GM21737 (cell line): Measurements from ENCODE around the gene TRAF3.

ENCODE experiments used
- ATAC-seq: cut with Tn5 transposase; IDR thresholded peaks from one replicate; pipeline ENCODE4 v1.9.1; 2021; ENCODE audit warnings: mild to moderate bottlenecking, moderate library complexity; ENCODE audit not compliant: unreplicated experiment

TRAF3 gene

DNA sequence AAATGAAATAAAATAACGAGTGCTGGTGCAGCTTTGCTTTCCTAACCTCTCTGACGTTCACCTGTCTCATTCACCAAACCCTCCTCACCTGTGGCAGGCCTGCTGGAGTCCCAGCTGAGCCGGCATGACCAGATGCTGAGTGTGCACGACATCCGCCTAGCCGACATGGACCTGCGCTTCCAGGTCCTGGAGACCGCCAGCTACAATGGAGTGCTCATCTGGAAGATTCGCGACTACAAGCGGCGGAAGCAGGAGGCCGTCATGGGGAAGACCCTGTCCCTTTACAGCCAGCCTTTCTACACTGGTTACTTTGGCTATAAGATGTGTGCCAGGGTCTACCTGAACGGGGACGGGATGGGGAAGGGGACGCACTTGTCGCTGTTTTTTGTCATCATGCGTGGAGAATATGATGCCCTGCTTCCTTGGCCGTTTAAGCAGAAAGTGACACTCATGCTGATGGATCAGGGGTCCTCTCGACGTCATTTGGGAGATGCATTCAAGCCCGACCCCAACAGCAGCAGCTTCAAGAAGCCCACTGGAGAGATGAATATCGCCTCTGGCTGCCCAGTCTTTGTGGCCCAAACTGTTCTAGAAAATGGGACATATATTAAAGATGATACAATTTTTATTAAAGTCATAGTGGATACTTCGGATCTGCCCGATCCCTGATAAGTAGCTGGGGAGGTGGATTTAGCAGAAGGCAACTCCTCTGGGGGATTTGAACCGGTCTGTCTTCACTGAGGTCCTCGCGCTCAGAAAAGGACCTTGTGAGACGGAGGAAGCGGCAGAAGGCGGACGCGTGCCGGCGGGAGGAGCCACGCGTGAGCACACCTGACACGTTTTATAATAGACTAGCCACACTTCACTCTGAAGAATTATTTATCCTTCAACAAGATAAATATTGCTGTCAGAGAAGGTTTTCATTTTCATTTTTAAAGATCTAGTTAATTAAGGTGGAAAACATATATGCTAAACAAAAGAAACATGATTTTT, 128.2 kb downstream of the TRAF3 start:
- ATAC-seq, result no peak

DNA sequence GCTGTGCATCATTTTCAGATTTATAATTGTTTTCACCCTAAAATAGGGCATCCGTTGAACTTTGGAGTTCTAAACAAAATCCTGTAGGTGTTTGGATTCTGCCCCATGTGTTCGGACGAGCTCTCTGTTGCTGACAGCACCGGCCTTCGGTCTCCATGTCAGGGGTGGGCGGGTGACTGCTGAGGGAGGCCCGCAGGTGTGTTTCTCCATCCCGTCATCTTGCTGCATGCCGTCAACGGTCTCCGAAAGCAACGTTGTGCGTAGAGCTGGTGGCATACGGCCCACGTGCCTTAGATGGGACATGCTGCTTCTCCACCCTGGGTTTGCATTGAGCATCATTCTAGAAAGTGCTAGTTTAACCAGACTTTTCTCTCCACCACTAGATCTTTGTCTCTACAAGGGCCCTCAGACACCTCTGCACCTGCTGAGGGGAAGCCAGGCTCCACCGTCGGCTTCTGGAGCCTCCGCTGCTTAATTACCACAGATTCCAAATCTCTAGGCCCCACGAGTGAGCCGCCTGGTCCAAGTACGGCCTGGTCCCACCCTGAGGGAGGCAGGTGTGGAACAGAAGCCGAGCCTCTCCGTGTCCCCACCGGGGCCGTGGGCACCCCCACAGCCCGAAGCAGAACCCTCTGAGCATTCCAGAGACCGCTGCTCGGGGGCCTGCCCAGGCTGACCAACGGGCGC, 129.5 kb downstream of the TRAF3 start:
- ATAC-seq, result no peak

DNA sequence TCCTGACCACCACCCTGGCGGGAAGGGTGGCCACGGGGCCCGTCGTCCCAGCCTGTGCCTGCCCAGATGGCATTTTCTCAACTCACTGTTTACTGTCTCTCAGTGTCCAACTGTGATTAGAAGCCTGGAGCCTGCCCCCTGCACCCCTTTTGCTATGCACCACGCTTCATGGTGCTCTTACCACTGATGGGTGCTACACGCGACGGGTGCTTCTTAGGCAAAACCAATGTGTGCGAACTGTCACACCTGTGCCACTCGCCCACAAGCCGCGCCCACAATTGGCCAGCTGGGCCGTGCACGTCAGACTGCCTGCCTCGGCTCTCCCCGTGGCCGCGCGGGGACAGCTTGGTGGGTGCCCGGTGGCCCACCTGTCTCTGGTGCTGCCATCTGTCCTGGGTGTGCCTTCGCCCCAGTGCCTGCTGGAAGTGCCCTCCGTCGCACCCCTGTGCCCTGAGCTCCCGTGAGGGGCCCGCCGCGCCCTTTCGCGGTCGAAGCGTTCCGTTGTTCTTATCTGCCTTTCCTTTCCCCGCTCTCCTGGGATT, 130.1 kb downstream of the TRAF3 start:
- no peak for ATAC-seq

DNA sequence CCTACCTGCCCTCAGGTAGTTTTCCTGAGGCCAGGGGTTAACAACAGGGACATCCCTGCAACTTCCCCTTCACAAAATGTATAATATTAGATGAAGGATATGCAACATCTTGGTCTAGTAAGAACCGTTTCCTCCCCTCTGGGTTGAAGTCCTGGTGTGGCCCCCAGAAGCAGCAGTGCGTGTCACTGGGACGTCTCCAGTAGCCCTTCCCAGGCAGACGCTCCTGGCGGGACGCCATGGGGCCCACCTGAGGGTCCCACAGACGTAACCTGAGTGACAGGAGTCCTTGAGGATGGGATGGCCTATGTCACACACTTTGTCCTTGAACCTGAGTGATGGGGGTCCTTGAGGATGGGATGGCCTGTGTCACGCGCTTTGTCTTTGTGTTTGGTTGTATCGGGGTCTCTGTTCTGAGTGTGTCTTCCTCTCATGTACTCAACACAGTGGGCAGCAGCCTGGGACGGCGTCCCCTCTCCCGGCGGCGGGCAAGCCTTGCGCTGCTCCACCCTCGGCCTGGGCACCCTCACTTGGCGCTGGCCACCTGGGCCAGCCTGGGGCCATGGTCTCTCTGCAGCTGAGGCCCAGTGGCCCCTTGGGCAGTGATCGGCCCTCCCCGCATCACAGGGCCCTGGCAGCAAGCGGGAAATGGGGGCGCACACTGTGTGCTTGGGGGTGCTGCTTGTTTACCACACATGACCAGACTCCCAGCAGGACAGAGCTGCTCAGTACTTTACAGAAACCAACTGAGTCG, 130.9 kb downstream of the TRAF3 start:
- no peak for ATAC-seq

DNA sequence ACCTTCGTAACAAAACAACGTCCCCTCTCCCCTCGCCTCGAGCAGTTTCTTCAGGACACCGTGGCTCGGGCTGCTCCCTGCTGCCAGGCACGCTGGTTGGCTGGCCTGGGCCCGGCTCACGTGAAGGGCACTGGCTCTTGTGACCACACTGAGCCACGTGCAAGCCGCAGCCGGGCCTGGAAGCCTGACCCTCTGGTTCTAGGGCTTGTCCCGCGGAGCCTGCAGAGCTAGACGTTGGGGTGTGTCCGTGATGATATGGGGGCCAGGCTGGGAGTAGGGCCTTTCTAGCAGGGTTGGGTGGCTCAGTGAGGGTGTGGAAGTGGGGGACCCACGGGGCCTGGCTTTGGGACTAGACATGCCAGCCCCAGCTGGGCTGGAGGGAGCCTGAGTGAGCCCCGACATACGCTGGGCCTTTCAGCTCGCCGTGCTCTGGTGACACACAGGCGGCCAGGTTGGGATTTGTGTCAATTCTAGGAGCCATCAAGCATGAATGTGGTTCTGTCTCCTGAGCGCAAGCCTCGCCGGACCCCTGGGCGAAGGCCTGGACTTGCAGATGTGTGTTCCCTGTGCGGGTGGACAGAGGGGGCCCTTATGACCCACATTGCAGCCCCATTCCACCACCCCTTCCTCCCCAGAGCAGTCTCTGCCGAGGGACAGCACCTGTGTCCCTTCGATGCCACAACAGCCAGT, 131.7 kb downstream of the TRAF3 start:
- no peak for ATAC-seq

DNA sequence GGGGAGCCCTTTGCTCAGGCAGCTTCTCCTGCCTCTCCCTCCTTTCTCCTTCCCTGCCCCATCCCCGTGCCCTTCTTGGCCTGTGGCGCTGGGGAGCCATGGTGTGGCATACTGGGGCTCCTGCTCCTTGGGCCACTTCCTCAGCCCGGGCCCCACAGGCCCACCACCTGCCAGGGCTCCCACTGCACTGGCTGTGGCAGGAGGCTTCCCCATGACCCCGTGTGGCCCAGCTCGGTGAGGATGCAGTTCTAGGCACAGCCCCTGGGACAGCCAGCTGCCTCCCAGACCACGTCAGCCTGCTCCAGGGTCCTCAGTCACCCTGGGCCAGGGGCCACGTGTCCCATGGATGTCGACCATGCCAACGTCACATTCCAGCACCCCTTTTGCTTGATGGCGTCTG, 132.2 kb downstream of the TRAF3 start:
- ATAC-seq, result no peak

DNA sequence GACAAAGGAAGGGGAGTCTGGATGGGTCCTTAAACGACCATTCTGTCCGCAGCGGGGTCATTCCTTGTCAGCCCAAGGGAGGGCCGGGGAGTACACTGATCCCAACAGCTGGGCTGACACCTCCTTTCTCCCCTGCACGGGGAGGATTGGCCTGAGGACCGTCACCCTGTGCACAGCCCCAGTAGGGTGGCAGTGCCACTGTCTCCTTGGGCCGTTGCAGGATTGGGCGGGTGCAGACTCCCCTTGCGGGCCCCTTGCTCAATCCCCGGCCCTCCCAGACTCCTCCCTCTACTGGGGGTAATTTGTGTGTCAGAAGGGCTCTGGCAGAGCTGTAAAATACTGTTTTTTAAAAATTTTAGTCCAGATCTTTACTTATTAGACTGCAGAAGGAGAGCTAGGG, 132.7 kb downstream of the TRAF3 start:
- no peak for ATAC-seq

DNA sequence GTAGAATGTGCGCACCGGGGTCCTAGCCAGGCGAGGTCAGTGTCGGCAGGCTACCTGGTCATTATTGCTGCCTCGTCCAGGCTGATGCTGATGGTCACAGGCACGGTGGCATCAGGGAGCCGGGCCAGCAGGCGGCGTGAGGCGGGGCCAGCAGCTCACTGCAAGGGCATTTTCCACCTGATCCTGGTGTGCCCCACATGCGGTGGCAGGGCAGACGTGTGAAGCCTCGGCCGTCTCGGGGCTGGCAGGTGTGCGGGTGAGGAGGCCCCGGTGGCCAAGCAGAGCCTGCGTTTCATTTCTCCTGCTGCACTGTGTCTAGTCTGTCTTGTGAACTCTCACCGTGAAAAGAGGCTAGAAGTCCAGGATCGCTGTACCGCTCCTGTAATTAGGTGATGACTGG, 133.2 kb downstream of the TRAF3 start:
- ATAC-seq, result no peak

DNA sequence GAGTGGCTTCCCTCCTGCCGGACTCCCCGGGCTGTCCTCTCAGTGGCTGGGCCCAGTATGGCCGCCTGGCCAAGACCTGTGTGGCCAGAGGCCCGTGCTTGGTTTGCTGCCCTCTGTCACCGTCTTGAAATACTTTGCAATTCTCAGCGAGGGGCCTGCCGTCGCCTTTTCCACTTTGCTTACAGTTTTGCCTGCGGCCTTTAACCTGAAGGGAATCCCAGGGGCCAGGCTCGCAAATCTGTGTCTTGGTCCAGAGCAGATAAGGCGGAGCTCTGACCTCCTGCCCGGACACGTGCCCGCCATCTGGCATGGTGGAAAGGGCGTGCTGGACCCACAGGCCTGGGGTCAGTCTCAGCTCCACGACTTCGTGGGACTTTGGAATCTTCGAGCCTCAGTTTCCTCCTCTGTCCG, 134.3 kb downstream of the TRAF3 start:
- ATAC-seq, result no peak

DNA sequence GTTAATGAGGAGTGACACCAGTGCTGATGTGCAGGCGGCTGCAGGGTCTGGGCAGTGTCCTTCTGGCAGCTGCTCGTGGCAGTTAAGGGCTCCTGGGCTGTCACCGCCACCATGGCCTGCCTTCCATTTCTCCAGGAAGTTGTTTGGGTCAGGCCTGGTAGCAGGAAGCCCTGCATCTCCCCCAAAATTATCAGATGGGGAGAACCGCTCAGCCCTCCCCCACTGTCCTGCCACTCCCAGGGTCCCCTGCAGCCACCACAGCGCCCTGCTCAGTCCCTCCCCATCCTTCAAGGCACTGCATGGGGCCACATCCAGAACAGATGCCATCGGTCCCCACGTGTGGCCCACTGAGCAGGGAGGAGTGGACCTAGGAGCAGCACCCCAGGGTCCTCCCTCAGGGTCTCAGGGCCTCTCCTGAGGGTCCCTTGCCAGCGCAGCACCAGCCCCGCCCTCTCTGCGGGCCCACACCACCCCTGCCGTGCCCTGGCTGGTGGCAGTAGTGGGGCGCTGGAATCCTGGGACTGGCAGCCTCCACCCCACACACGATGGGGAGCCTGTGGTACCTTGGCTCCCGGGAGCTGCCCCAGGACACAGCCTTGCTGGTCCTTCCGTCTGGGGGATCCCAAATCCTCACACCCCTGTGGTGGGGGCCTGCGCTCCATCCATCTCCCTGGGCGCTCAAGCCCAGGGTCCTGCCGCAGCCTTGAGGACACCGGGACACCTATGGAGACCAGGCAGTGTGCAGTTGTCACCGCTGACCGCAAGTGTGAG, 134.9 kb downstream of the TRAF3 start:
- ATAC-seq, result no peak

DNA sequence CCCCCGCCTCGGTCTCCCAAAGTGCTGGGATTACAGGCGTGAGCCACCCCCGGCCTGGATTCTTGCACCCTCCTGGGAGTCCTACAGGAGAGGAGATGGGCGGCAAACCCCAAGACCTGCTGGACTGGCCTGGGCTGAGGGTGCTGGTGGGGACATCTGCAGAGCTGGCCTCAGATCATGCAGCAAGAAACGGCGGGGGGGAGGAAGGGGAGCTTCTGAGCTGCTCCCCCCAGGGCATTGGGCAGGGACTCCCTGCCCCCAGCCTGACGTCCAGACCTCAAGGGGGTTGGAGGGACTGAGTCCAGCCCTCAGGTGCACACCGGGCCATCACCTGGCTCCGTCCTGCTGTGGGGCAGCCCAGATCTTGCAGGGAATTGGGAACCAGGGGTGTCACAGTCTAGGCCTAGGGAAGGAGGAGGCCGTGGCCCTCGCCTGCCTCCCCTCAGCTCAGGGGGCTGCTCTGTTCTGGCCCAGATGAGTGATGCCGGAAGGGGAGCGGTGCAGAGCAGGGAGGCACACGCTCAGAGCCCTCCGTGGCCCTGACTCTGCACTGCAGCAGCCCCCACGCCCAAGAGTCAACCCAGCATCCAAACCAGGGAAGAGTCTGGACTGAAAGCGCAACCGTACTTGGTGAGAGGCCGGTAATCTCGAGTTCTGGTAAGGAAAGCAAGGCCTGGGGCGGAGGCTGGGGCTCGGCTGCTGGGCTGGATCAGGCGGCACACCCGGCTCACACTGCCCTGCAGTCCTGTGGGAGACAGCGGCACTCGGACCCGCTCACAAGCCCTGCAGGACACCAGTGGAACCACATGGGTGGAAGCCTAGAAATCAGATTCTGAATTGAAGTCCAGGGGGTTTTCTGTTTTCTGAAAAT, 136.3 kb downstream of the TRAF3 start:
- no peak for ATAC-seq

DNA sequence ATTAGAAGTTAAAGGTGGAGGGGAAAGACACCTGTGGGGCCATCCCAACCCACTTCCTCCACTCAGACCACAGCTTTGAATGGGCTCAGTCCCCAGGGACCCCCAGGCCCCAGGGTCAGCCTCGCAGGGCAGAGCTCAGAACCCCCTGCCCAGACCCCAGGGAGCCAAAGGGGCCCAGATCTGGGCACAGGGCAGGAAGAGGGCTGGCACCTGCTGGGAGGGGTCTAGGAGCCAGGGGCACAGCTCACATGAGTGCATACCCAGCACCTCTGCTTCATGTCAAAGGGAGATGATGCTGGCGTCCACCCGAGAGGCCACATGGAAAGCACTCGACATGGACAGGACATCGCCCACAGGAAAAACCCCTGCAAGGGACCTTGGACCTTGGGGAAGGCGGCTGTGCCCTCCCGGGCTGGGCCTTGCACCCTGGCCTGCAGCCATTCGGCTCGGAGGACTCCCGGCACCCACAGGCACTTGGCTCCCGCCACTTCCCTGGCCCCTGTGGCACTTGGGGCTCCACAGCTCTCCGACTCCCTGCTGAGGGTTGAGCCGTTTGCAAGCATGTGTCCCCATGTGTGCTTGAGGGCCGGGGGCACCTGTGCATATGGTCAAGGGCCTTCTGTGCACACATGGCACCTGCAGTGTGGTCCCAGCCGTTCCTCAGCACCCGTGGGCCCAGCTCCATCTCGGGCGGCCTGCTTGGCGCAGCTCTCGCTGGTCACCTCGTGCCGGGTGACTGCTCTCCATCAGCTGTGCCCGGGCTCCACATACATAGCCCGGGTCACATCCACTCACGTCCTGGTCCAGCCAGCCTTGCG, 137.4 kb downstream of the TRAF3 start:
- no peak for ATAC-seq

DNA sequence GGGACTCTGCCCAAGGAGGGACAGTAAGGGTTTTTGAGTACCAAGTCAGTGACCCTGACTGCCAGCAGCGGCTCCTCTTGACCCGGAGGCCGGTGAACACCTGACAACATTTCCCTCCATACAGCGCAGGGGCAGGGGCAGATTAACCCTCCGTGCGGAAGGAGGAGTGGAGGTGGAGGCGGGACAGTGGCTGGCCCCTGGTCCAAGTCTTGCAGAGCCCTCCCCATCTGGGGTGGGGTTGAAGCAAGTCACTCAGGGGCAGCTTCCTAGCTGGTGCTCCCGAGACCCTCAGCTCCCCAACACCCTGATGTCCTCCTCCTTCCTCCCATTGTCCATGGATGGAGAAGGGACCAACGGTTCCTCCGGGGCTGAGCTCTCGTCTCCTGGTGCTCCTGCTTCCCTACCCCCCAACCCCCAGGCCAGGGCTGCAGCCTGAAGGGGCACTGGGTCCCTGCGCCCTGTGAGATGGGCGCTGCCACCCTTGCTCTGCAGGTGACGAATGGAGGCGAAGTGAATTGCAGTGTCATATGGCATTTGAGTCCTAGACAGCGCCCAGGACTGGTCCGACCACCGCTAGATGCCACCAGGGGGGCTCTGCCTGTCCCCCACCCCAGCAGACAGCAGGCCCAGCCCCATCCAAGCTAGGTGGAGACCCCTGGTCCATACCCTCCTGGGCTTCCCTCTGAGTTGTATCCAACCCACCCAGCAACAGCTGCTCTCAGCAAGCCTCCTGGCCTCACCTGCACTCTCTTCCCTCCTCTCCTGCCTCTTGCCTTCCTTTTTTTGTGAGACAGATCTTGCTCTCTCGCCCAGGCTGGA, 138.3 kb downstream of the TRAF3 start:
- ATAC-seq, result no peak

DNA sequence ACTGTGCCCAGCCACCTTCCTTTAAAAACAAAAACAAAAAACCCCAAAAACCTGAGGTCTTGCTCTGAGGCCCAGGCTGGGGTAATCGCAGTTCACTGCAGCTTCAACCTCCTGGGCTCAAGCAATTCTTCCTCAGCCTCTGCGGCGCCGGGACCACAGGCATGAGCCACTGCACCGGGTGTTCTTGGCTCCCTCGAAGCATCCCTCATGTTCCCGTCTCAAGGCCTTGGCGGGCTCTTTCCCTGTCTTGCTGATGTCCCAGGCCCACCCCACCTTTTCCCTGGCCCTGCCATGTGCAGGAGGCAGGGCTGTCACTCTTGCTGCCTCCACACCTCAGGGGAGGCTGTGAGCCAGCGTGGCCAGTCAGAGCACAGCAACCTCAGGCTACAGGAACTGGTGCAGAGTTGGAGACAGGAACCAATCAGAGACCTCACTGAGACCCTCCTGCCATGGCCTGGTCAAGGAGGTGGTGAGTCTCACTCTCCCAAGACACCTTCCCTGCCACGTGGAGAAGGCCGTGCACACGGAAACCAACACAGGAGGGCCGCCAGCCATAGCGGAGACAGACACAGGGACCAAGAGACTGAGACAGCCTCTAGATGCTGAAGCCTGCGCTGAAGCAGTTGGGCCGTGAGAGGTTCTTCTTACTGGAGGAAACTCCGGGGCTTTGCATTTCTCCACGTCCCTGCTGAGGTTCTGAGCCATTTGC, 139.3 kb downstream of the TRAF3 start:
- ATAC-seq, result no peak

DNA sequence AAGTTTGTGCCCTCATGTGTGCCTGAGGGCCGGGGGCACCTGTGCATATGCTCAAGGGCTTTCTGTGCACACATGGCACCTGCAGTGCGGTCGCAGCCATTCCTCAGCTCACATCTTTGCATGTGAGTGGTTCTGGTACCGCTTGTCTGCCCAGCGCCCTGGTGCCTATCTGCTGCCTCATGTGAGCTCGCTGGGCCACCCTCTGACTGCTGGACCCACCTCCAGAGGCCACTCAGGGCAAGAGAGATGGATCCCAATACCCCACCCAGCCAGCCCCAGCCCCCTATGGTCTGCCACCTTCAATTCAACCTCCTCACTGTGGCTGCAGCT, 139.8 kb downstream of the TRAF3 start:
- no peak for ATAC-seq

DNA sequence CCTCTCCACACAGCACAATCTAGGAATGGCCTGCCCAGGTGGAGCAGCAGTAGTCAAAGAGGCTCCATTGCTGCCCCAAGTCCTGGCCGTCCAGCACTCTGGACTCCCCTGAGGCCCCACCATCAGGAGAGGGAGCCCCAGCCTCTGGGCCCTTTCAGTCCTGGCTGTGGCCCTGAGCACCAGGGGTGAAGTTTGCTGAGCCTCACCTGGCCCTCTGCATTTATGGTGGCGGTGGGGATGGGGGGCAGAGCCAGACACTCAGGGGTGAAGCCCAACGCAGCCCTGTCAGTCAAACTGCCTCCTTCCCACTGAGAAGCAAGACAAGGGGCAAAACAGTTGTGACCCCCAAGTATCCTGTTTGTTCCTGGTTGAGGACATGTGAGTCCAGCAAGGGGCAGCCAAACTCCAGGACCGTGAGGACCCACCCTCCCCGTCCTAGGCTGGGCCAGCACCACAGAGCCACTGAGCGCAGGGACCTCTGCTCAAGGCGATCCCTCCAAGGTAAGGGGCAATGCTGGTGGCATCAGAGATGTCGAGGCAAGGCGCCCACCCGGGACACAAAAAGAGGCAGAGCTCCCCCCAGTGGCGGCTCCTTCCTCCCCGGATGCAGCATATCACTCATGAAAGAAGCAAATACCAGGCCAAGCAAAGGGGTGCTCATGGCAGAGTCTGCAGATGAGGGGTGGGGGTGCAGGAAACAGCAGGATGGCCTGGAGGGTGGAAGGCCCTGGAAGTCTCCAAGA, 140.4 kb downstream of the TRAF3 start:
- no peak for ATAC-seq
